T-cell (primary cell): ENCODE measurements around the gene CNOT4. TPM values are rescaled to one million over a fixed set of nuclear protein-coding genes. Genes with fewer than 3 reads are reported as not detected.

ENCODE experiments used
- ATAC-seq, 4 experiments: fragments of 200-7000 bp in 3 of 4; fragments of 150-1000 bp in 1 of 4; cut with Tn5 transposase; replicated peaks in 1 of 4; 1 replicate in 3 of 4; 2 replicates in 1 of 4; pipeline ENCODE4 v1.10.0; 2021; ENCODE audit warnings: moderate library complexity in 3 of 4, mild to moderate bottlenecking in 2 of 4, moderate number of reproducible peaks in 1 of 4
- CTCF ChIA-PET, 2 donors: fragments of 300-600 bp; sonication (Branson Sonifier 250); formaldehyde crosslinking; loops; one replicate each; lab custom pipeline; 2022; ENCODE audit warnings: antibody characterized with exemption in 2 of 2; lab: Charles Lee
- POLR2A ChIA-PET, 2 donors: fragments of 300-600 bp; sonication (Branson Sonifier 250); formaldehyde crosslinking; loops; one replicate each; lab custom pipeline; 2022; ENCODE audit warnings: antibody characterized with exemption in 2 of 2; lab: Charles Lee
- DNase-seq, 35 experiments: peaks; one replicate each; pipeline versions ENCODE4 v3.0.0 to v3.0.0-alpha.2; 2013 to 2023
- H3K27ac ChIP-seq: one replicate; pipeline ENCODE4 v1.5.1; 2013; ENCODE audit warnings: low read length
- H3K27me3 ChIP-seq, 2 experiments: replicated peaks in 1 of 2; 1 replicate in 1 of 2; 2 replicates in 1 of 2; pipeline versions ENCODE4 v1.6.1 to v1.7.0; 2013; ENCODE audit warnings: low read length in 1 of 2, mixed read lengths in 1 of 2; ENCODE audit not compliant: control insufficient read depth in 2 of 2, insufficient read depth in 2 of 2; ENCODE audit errors: extremely low read depth in 1 of 2
- H3K36me3 ChIP-seq, 2 donors: 1 replicate in 1 of 2; 2 replicates in 1 of 2; pipeline versions ENCODE4 v1.6.1 to v1.7.0; 2013; ENCODE audit warnings: low read length in 1 of 2; ENCODE audit not compliant: control insufficient read depth in 2 of 2, insufficient read depth in 1 of 2; ENCODE audit errors: extremely low read depth in 1 of 2
- H3K4me1 ChIP-seq, 2 experiments: 1 replicate in 1 of 2; 2 replicates in 1 of 2; pipeline versions ENCODE4 v1.6.1 to v1.7.0; 2013; ENCODE audit warnings: low read length in 2 of 2, mixed read lengths in 1 of 2; ENCODE audit not compliant: insufficient read depth in 2 of 2, control insufficient read depth in 1 of 2; ENCODE audit errors: extremely low read depth in 1 of 2
- H3K4me3 ChIP-seq, 2 donors: 1 replicate in 1 of 2; 2 replicates in 1 of 2; pipeline versions ENCODE4 v1.5.1 to v1.7.0; 2013; ENCODE audit warnings: mild to moderate bottlenecking in 2 of 2, low read length in 1 of 2, moderate library complexity in 1 of 2; ENCODE audit not compliant: control insufficient read depth in 1 of 2; ENCODE audit errors: extremely low read depth in 1 of 2
- H3K9me3 ChIP-seq: 2 replicates; pipeline ENCODE4 v1.7.0; 2013
- H3K27ac Mint-ChIP-seq, 2 donors: one replicate each; pipeline ENCODE4 v1.8.0; 2020 to 2021; ENCODE audit warnings: mild to moderate bottlenecking in 2 of 2, mixed read lengths in 2 of 2
- H3K27me3 Mint-ChIP-seq, 2 donors: one replicate each; pipeline ENCODE4 v1.8.0; 2021 to 2022; ENCODE audit warnings: mixed read lengths in 2 of 2
- H3K36me3 Mint-ChIP-seq: one replicate; pipeline ENCODE4 v1.8.0; 2021; ENCODE audit warnings: mixed read lengths
- H3K4me1 Mint-ChIP-seq, 3 donors: one replicate each; pipeline ENCODE4 v1.8.0; 2020 to 2022; ENCODE audit warnings: mixed read lengths in 3 of 3, mild to moderate bottlenecking in 1 of 3
- H3K4me3 Mint-ChIP-seq, 3 donors: one replicate each; pipeline ENCODE4 v1.8.0; 2020 to 2022; ENCODE audit warnings: mild to moderate bottlenecking in 3 of 3, mixed read lengths in 3 of 3, moderate library complexity in 3 of 3
- H3K9me3 Mint-ChIP-seq, 3 donors: one replicate each; pipeline ENCODE4 v1.8.0; 2020 to 2022; ENCODE audit warnings: mixed read lengths in 3 of 3
- WGBS: methylation state at CpG from one replicate; pipeline ENCODE4 v1.1.5; 2013; ENCODE audit warnings: missing lambda C conversion rate; ENCODE audit not compliant: insufficient coverage; 5-methylcytosine and 5-hydroxymethylcytosine counted together
- total RNA-seq, 35 experiments: library from RNA in 6 of 35; stranded (reverse) in 6 of 35; fragments of 120-200 nt in 1 of 35; gene quantifications; one replicate each; pipeline versions ENCODE4 v1.2.1 to v1.2.4 and lab custom pipeline; 2013 to 2026

Gene CNOT4
- total RNA-seq, 5 donors from 2014 or later (not counting 1 experiment from before 2014, with no cell fraction given) = 29.4 to 36.8 (median 33.7) TPM

DNA sequence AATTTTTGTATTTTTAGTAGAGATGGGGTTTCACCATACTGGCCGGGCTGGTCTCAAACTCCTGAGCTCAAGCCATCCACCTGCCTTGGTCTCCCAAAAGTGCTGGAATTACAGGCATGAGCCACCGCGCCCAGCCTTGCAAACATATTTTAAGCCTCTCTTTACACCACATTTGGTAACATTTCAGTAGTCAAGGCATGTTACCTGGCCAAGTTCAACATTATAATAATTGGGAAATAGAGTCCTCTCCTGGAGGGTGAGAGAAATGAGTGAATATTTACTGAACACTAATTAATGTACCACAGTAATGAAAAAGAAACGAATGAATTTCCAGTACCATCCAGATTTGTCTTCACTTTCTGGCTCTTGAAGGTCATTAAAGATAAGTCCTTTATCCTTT, 10.0 kb upstream of the CNOT4 start:
- H3K36me3 ChIP-seq = no peaks in the 10 kb centered on the region
- DNase-seq = no peak
- H3K9me3 ChIP-seq = no peaks in the 10 kb centered on the region
- ChIA-PET CTCF (interaction anchor here (0.7 to 1.5 kb wide), 2 partner anchors 33 to 43 kb away, joined by 5 read pairs; no protein-coding TSS in a partner anchor), POLR2A (interaction anchor here in 1 of 2 donors (0.6 kb wide), 1 partner anchor 250 kb away, joined by 5 read pairs; no protein-coding TSS in a partner anchor)
- no peaks in the 10 kb centered on the region for H3K27me3 ChIP-seq
- WGBS = no CpG with 5 or more reads among the region's 4 CpGs
- H3K4me1 ChIP-seq = no peaks in the 10 kb centered on the region
- Mint-ChIP-seq H3K27me3 (no peaks in the 10 kb centered on the region), H3K36me3 (no peaks in the 10 kb centered on the region), H3K4me1 (no peaks in the 10 kb centered on the region), H3K27ac (no peak overlapping the region), H3K4me3 (no peak overlapping the region), H3K9me3 (peaks cover 0 to 3% (median 0%) of the 10 kb centered on the region in 3 donors)
- no peak overlapping the region for H3K4me3 ChIP-seq
- no peak overlapping the region for H3K27ac ChIP-seq
- ATAC-seq = no peak

DNA sequence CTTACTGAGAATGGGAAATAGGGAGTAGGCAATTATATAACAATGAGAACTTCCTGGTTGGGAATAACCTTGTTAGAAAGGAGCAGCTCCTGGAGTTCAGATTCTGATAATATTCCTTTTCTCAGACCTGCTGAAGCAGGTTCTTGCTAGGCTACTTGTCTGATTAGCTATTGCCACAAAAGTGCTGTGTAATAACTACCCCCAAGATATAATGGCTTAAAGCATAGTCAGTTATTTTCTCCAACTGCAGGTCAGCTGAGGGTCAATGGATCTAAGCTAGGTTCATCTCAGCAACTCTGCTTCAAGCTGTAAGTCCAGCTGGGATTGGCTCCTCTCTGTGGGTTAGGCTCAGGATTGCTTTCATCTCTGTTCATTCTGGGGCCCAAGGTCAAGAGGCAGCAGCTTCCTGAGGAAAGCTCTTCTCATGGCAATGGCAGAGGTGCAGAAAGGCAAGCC, 9.4 kb upstream of the CNOT4 start:
- no peak for DNase-seq
- no peak overlapping the region for H3K27ac ChIP-seq
- H3K4me1 ChIP-seq = no peaks in the 10 kb centered on the region
- no peaks in the 10 kb centered on the region for H3K36me3 ChIP-seq
- H3K4me3 ChIP-seq = no peak overlapping the region
- no peak overlapping the region for H3K27ac Mint-ChIP-seq
- H3K4me1 Mint-ChIP-seq = no peaks in the 10 kb centered on the region
- ChIA-PET CTCF (interaction anchor here in 1 of 2 donors (0.7 kb wide), 1 partner anchor 43 kb away, joined by 5 read pairs; no protein-coding TSS in a partner anchor), POLR2A (interaction anchor here (0.6 to 0.7 kb wide), 2 partner anchors 250 to 313 kb away, joined by 5 read pairs; no protein-coding TSS in a partner anchor)
- ATAC-seq = no peak
- H3K9me3 Mint-ChIP-seq = peaks cover 0 to 3% (median 0%) of the 10 kb centered on the region in 3 donors
- no peaks in the 10 kb centered on the region for H3K27me3 Mint-ChIP-seq
- no peaks in the 10 kb centered on the region for H3K36me3 Mint-ChIP-seq
- no peaks in the 10 kb centered on the region for H3K9me3 ChIP-seq
- no peaks in the 10 kb centered on the region for H3K27me3 ChIP-seq
- no peak overlapping the region for H3K4me3 Mint-ChIP-seq

DNA sequence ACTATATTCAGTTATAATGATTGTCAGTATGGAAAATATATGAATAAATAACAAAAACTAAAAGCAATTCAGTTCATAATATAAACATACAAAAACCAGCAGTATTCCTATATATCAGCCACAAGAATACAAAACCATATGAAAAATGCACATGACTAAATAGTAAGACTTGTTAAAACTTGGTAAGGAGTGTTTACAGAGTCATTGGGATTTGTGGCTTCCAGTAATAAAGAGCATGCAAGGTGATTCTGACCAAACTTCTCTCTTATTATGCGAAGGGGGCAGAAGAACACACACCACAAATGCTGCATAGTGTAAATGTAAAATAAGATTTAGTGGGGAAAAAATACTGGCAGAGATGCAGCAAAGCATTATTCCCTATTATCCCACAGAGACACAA, 8.8 kb upstream of the CNOT4 start:
- H3K4me3 ChIP-seq = no peak overlapping the region
- no peaks in the 10 kb centered on the region for H3K36me3 ChIP-seq
- Mint-ChIP-seq H3K27ac (no peak overlapping the region), H3K27me3 (no peaks in the 10 kb centered on the region), H3K4me1 (no peaks in the 10 kb centered on the region), H3K36me3 (no peaks in the 10 kb centered on the region), H3K4me3 (no peak overlapping the region), H3K9me3 (peaks cover 0 to 3% (median 0%) of the 10 kb centered on the region in 3 donors)
- CTCF ChIA-PET = no interaction called here
- no peaks in the 10 kb centered on the region for H3K9me3 ChIP-seq
- no peak for ATAC-seq
- no peak overlapping the region for H3K27ac ChIP-seq
- no peaks in the 10 kb centered on the region for H3K27me3 ChIP-seq
- H3K4me1 ChIP-seq = no peaks in the 10 kb centered on the region
- no CpG with 5 or more reads among the region's 1 CpG for WGBS
- POLR2A ChIA-PET = interaction anchor here in 1 of 2 donors (0.7 kb wide), 1 partner anchor 313 kb away, joined by 5 read pairs; no protein-coding TSS in a partner anchor
- DNase-seq = no peak

DNA sequence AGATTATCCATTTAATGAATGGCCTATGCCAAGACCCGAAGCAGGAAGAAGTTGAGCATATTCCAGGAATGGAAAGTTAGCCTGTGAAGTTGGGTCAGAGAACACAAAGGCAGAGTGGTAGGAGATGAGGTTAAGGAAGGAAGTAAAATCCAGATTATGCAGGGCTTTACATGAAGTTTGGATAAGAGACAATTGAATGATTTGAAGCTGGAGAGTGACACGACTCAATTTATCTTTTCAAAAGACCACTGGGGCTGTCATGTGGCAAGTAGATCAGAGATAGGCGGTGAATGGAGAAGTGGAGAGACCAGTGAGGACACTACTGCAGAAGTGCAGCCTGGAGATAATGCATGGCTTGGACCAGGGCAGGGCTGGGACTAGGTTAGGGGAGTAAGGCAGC, 7.2 kb upstream of the CNOT4 start:
- Histone ChIP-seq H3K9me3 (no peaks in the 10 kb centered on the region), H3K4me3 (no peak overlapping the region), H3K27ac (no peak overlapping the region), H3K36me3 (no peaks in the 10 kb centered on the region), H3K27me3 (no peaks in the 10 kb centered on the region), H3K4me1 (no peaks in the 10 kb centered on the region)
- Mint-ChIP-seq H3K9me3 (no peaks in the 10 kb centered on the region), H3K4me1 (no peaks in the 10 kb centered on the region), H3K27ac (no peak overlapping the region), H3K4me3 (no peak overlapping the region), H3K27me3 (no peaks in the 10 kb centered on the region), H3K36me3 (no peaks in the 10 kb centered on the region)
- CTCF ChIA-PET = no interaction called here
- WGBS = 94% methylated on average over 3 of the region's 3 CpGs
- DNase-seq (no peak), ATAC-seq (no peak)
- POLR2A ChIA-PET = no interaction called here

DNA sequence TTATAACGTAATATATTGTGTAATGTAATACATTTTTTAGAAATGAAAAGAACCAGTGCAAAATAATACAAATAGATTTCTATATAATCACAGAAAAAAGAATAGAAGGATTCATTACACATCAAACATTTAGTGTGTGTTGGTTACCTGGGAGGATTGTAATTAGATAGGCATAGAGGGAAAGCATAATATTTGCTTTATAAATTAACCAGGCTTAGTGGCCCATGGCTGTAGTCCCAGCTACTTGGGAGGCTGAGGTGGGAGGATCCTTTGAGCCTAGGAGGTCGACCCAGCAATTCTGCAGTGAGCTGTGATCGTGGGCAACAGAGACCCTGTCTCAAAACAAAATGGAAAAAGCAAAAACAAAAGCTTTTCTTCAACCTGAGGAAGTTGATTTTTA, 5.0 kb upstream of the CNOT4 start:
- CTCF ChIA-PET = no interaction called here
- H3K4me3 Mint-ChIP-seq = no peak overlapping the region
- POLR2A ChIA-PET = interaction anchor here in 1 of 2 donors (0.6 to 0.7 kb wide), 2 partner anchors 101 to 853 kb away, joined by 3 read pairs; no protein-coding TSS in a partner anchor
- H3K27ac Mint-ChIP-seq = no peak overlapping the region
- ATAC-seq (no peak), DNase-seq (no peak)
- Histone ChIP-seq H3K27me3 (no peaks in the 10 kb centered on the region), H3K4me1 (peaks cover 6 to 7% of the 10 kb centered on the region in 2 experiments), H3K4me3 (no peak overlapping the region), H3K9me3 (no peaks in the 10 kb centered on the region), H3K36me3 (no peaks in the 10 kb centered on the region), H3K27ac (no peak overlapping the region)
- H3K9me3 Mint-ChIP-seq = no peaks in the 10 kb centered on the region
- no peaks in the 10 kb centered on the region for H3K36me3 Mint-ChIP-seq
- H3K27me3 Mint-ChIP-seq = no peaks in the 10 kb centered on the region
- WGBS = no CpG with 5 or more reads among the region's 3 CpGs
- H3K4me1 Mint-ChIP-seq = no peaks in the 10 kb centered on the region

DNA sequence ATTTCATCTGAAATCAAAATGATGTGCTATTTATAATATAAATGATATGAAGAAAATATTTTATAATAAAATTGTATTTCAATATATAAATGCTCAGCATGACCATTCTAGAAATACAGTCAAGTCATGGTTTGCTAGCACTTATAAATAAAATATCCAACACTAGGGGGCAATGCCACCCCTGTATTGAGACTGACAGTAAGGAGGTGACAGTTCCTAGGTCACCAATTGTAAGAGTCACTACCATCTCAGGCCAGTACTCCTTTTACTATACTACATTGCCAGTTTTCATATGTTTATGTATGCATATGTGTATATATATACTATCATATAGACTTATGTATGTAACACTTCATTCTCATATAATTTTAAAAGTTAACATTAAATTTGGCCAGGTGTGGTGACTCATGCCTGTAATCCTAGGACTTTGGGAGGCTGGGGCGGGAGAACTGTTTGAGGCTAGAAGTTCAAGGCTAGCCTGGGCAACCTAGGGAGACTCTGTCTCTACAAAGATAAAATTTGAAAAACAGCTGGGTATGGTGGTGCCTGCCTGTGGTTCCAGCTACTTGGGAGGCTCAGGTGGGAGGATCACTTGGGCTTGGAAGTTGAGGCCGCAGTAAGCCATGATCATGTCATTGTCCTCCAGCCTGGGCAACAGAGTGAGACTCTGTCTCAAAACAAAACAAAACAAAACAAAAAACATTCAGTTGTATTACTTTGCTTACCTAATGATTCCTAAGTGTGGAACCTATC, 2.4 kb upstream of the CNOT4 start:
- no peaks in the 10 kb centered on the region for H3K27me3 Mint-ChIP-seq
- H3K4me1 ChIP-seq = peaks cover 15 to 18% of the 10 kb centered on the region in 2 experiments
- WGBS = 100% methylated on average over 2 of the region's 2 CpGs
- POLR2A ChIA-PET = no interaction called here
- H3K27me3 ChIP-seq = no peaks in the 10 kb centered on the region
- H3K36me3 ChIP-seq = no peaks in the 10 kb centered on the region
- ATAC-seq (no peak), DNase-seq (peak in 16 of 35 experiments; percentile 6 to 75 (median 17))
- H3K27ac ChIP-seq = no peak overlapping the region
- no peak overlapping the region for H3K4me3 Mint-ChIP-seq
- H3K4me3 ChIP-seq = no peak overlapping the region
- H3K9me3 Mint-ChIP-seq = no peaks in the 10 kb centered on the region
- H3K27ac Mint-ChIP-seq = no peak overlapping the region
- no peaks in the 10 kb centered on the region for H3K36me3 Mint-ChIP-seq
- H3K9me3 ChIP-seq = no peaks in the 10 kb centered on the region
- CTCF ChIA-PET = no interaction called here
- peaks cover 0 to 3% (median 3%) of the 10 kb centered on the region in 3 donors for H3K4me1 Mint-ChIP-seq
